GM23338 (cell line): ENCODE measurements around the gene CACNA2D4. TPM values are rescaled to one million over a fixed set of nuclear protein-coding genes. Genes with fewer than 3 reads are reported as not detected.

Source experiments
- ATAC-seq: fragments of 200-7000 bp; cut with Tn5 transposase; 3 replicates; pipeline ENCODE4 v1.9.1; 2020
- DNase-seq: peaks from one replicate; pipeline ENCODE4 v3.0.0-alpha.2; 2015; ENCODE audit warnings: low spot score
- H2AFZ ChIP-seq: fragments of 200-600 bp; sonication (generic); 2 replicates; pipeline ENCODE4 v1.8.0; 2016; ENCODE audit warnings: antibody characterized with exemption, mild to moderate bottlenecking, moderate library complexity
- H3F3A ChIP-seq: fragments of 200-600 bp; sonication (generic); replicated peaks from 2 replicates; pipeline ENCODE4 v1.8.0; 2017; ENCODE audit warnings: antibody characterized with exemption, mixed run types, low read depth
- H3K27ac ChIP-seq: fragments of 200-600 bp; sonication (generic); 2 replicates; pipeline ENCODE4 v1.6.1; 2016; ENCODE audit warnings: low read depth
- H3K27me3 ChIP-seq: fragments of 200-600 bp; sonication (generic); 2 replicates; pipeline ENCODE4 v1.8.0; 2016; ENCODE audit warnings: mild to moderate bottlenecking, mixed run types, moderate library complexity; ENCODE audit not compliant: insufficient read depth
- H3K36me3 ChIP-seq: fragments of 200-600 bp; sonication (generic); 2 replicates; pipeline ENCODE4 v1.8.0; 2016; ENCODE audit warnings: mild to moderate bottlenecking; ENCODE audit not compliant: insufficient read depth
- H3K4me1 ChIP-seq: fragments of 200-600 bp; sonication (generic); 2 replicates; pipeline ENCODE4 v1.8.0; 2016; ENCODE audit warnings: mild to moderate bottlenecking, moderate library complexity; ENCODE audit not compliant: insufficient read depth
- H3K4me2 ChIP-seq: fragments of 200-600 bp; sonication (generic); 2 replicates; pipeline ENCODE4 v1.7.1; 2017; ENCODE audit warnings: mixed run types
- H3K4me3 ChIP-seq: fragments of 200-600 bp; sonication (generic); 2 replicates; pipeline ENCODE4 v1.6.1; 2016; ENCODE audit warnings: mixed run types
- H3K79me2 ChIP-seq: fragments of 200-600 bp; sonication (generic); replicated peaks from 2 replicates; pipeline ENCODE4 v1.8.0; 2017; ENCODE audit warnings: mild to moderate bottlenecking; ENCODE audit not compliant: insufficient read depth
- H3K9me2 ChIP-seq: fragments of 200-600 bp; sonication (generic); 2 replicates; pipeline ENCODE4 v1.8.0; 2017; ENCODE audit not compliant: insufficient read depth
- H4K20me1 ChIP-seq: fragments of 200-600 bp; sonication (generic); replicated peaks from 2 replicates; pipeline ENCODE4 v1.8.0; 2017; ENCODE audit warnings: mild to moderate bottlenecking; ENCODE audit not compliant: insufficient read depth
- H3K27ac Mint-ChIP-seq: 2 replicates; pipeline ENCODE4 v1.8.0; 2020; ENCODE audit warnings: inconsistent platforms, mild to moderate bottlenecking, moderate library complexity, mixed read lengths
- H3K27me3 Mint-ChIP-seq: 3 replicates; pipeline ENCODE4 v1.8.0; 2022; ENCODE audit warnings: low read depth, mild to moderate bottlenecking, moderate library complexity, mixed read lengths, inconsistent platforms; ENCODE audit not compliant: insufficient read depth, poor library complexity
- H3K36me3 Mint-ChIP-seq: 3 replicates; pipeline ENCODE4 v1.8.0; 2021; ENCODE audit warnings: low read depth, mild to moderate bottlenecking, inconsistent platforms, moderate library complexity, mixed read lengths
- H3K4me1 Mint-ChIP-seq: 3 replicates; pipeline ENCODE4 v1.8.0; 2020; ENCODE audit warnings: mild to moderate bottlenecking, inconsistent platforms, mixed read lengths
- H3K4me3 Mint-ChIP-seq: 3 replicates; pipeline ENCODE4 v1.8.0; 2021; ENCODE audit warnings: moderate library complexity, mild to moderate bottlenecking, inconsistent platforms, mixed read lengths
- H3K9me3 Mint-ChIP-seq: 3 replicates; pipeline ENCODE4 v1.8.0; 2020; ENCODE audit warnings: moderate library complexity, mild to moderate bottlenecking, inconsistent platforms, mixed read lengths
- CREB1 ChIP-seq: fragments of 250-450 bp; sonication (Bioruptor Pico); IDR thresholded peaks from 2 replicates; pipeline ENCODE4 v1.5.0; 2020; ENCODE audit warnings: low read depth, mild to moderate bottlenecking, moderate library complexity
- CTCF ChIP-seq, 2 experiments: fragments of 200-600 bp in 1 of 2; sonication (generic) in 1 of 2; conservative IDR thresholded peaks; 2 replicates each; pipeline versions ENCODE4 v1.5.1 to v1.6.1; 2016 to 2017; ENCODE audit warnings: antibody characterized with exemption in 2 of 2, low read depth in 2 of 2, mild to moderate bottlenecking in 2 of 2, moderate library complexity in 1 of 2
- ETS1 ChIP-seq: IDR thresholded peaks from 2 replicates; pipeline ENCODE4 v1.6.1; 2016; ENCODE audit warnings: antibody characterized with exemption
- EZH2 ChIP-seq: fragments of 200-600 bp; sonication (generic); IDR thresholded peaks from one replicate; pipeline ENCODE4 v1.8.0; 2017; ENCODE audit warnings: antibody characterized with exemption, mild to moderate bottlenecking, low read depth; ENCODE audit not compliant: unreplicated experiment
- REST ChIP-seq: IDR thresholded peaks from one replicate; pipeline ENCODE4 v1.6.1; 2018; ENCODE audit warnings: antibody characterized with exemption; ENCODE audit not compliant: unreplicated experiment
- STAT1 ChIP-seq: IDR thresholded peaks from one replicate; pipeline ENCODE4 v1.6.1; 2016; ENCODE audit warnings: antibody characterized with exemption; ENCODE audit not compliant: unreplicated experiment
- ZNF114 ChIP-seq: fragments of 250-450 bp; sonication (Bioruptor Pico); IDR thresholded peaks from 2 replicates; pipeline ENCODE4 v1.5.0; 2020; ENCODE audit warnings: mild to moderate bottlenecking, moderate library complexity
- polyA plus RNA-seq: library from polyadenylated mRNA; unstranded; fragments of >200 nt; fragmentation: Nextera tagmentation; extraction: Ambion mirVana; gene quantifications from 2 replicates; pipeline ENCODE4 v1.2.1, GENCODE V29; 2016
- total RNA-seq: library from RNA; depleted of rRNA; stranded (reverse); fragments of >200 nt; shearing (Covaris generic); gene quantifications from 2 replicates; pipeline ENCODE4 v1.2.3, GENCODE V29; 2014

CACNA2D4 gene
- total and polyA plus RNA-seq, 2 experiments from 2014 or later = 0.07 to 0.24 TPM

- TF ChIP-seq REST = no peak
- TF ChIP-seq ZNF114 = no peak
- TF ChIP-seq EZH2 = no peak
- TF ChIP-seq CREB1 (CRISPR knock-in tag) = no peak
- TF ChIP-seq CTCF (conservative IDR thresholded peaks at IDR 0.05; ENCODE audit: low read depth in 2 of 2) = no peak
- no peak for TF ChIP-seq STAT1
- no peak for TF ChIP-seq ETS1
These were observed 38.3 kb upstream of the CACNA2D4 start (continued) for GRCh38 chr12:1956716-1957115.

GRCh38 chr12:1949771-1950470 is 31.5 kb upstream of the CACNA2D4 start:
- Histone ChIP-seq H3K79me2 (no peaks in the 10 kb centered on the region; the same call in 1 of the 2 replicates), H3K4me1 (peaks cover 12% of the 10 kb centered on the region; the same call in 1 of the 2 replicates), H3K9me2 (no peaks in the 10 kb centered on the region), H3K4me2 (no peak overlapping the region), H3K36me3 (peaks cover 32% of the 10 kb centered on the region), H3K27ac (no peak overlapping the region), H3K4me3 (no peak overlapping the region), H4K20me1 (no peaks in the 10 kb centered on the region), H3K27me3 (no peaks in the 10 kb centered on the region), H2AFZ (no peak overlapping the region), H3F3A (no peaks in the 10 kb centered on the region)
- Mint-ChIP-seq H3K27ac (no peak overlapping the region; the same call in 1 of the 2 replicates), H3K9me3 (peaks cover 6% of the 10 kb centered on the region; the same call in 2 of the 3 replicates), H3K4me1 (peaks cover 7% of the 10 kb centered on the region), H3K27me3 (peaks cover 1% of the 10 kb centered on the region), H3K36me3 (peaks cover 52% of the 10 kb centered on the region), H3K4me3 (no peak overlapping the region)
- DNase-seq = no peak
- peak; percentile 42; the same call in 2 of the 3 replicates for ATAC-seq
- no peak for TF ChIP-seq REST
